ENCODE data around the gene PBX3.
"Not testable (repeated sequence)": the region's sequence is repeated elsewhere in the genome, so short reads cannot be mapped to it uniquely, and the experiment has no call there.

Gene PBX3

DNA sequence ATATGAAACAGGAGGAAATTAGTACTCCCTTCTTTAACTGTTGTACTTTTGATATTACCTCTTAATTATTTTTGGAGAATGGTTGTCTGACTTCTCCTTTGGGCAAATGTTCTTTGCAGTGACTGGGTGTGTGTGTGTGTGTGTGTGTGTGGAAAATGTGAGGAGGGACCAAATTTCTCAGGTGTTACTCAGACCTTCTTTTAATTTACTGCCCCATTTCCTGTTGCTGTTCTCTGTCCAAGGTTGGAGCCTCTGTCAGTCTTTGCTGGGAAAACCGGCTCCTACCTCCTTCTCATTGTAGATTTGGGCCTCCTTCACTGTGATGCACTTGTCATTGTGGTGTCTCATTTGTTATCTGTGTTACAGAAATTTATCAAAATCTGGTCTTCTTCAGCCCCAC is 68.4 kb downstream of the PBX3 start:
- no peaks in the 10 kb centered on the region for H3K4me1 ChIP-seq (ENCODE audit: insufficient read depth, insufficient read length)
- H3K9ac ChIP-seq (ENCODE audit: insufficient read length, low read depth), result no peak overlapping the region
- peaks cover 2% of the 10 kb centered on the region for H3K36me3 ChIP-seq (ENCODE audit: insufficient read depth, insufficient read length, low read length)
- H3K4me3 ChIP-seq (ENCODE audit: insufficient read length, low read depth), result no peak overlapping the region
- TF ChIP-seq SUZ12 (IDR thresholded peaks at IDR 0.05; ENCODE audit: extremely low read depth, insufficient read depth, insufficient read length) (no peak), ZNF274 (IDR thresholded peaks at IDR 0.05; ENCODE audit: low read depth, low read length) (no peak), YY1 (IDR thresholded peaks at IDR 0.05; ENCODE audit: insufficient read depth, insufficient read length) (no peak)
- DNase-seq (ENCODE audit: low read depth, low spot score), result no peak
- no peaks in the 10 kb centered on the region for H3K9me3 ChIP-seq (ENCODE audit: insufficient read depth, low read length)
- no peaks in the 10 kb centered on the region for H3K27me3 ChIP-seq (ENCODE audit: insufficient read depth, insufficient read length)

DNA sequence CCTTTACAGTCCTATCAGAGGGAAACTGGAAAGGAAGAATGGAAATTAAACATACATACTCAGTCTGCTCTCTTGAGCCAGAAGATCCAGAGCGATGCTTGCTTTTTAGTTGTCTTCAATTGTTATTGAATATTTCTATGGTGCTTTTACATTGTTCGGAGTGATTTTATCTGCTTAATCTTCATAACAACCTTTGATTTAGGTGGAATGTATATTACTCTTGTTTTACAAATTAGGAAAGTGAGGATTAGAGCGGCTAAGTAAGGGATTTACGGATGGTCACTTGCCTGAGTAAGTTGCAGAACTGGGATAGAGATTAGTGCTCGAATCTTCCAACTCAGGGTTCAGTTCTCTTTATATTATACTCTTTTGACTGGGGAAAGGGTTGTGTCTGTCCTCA is 69.1 kb downstream of the PBX3 start:
- TF ChIP-seq YY1 (IDR thresholded peaks at IDR 0.05; ENCODE audit: insufficient read depth, insufficient read length) (no peak), ZNF274 (IDR thresholded peaks at IDR 0.05; ENCODE audit: low read depth, low read length) (no peak), SUZ12 (IDR thresholded peaks at IDR 0.05; ENCODE audit: extremely low read depth, insufficient read depth, insufficient read length) (no peak)
- Histone ChIP-seq H3K27me3 (ENCODE audit: insufficient read depth, insufficient read length) (no peaks in the 10 kb centered on the region), H3K4me1 (ENCODE audit: insufficient read depth, insufficient read length) (no peaks in the 10 kb centered on the region)

DNA sequence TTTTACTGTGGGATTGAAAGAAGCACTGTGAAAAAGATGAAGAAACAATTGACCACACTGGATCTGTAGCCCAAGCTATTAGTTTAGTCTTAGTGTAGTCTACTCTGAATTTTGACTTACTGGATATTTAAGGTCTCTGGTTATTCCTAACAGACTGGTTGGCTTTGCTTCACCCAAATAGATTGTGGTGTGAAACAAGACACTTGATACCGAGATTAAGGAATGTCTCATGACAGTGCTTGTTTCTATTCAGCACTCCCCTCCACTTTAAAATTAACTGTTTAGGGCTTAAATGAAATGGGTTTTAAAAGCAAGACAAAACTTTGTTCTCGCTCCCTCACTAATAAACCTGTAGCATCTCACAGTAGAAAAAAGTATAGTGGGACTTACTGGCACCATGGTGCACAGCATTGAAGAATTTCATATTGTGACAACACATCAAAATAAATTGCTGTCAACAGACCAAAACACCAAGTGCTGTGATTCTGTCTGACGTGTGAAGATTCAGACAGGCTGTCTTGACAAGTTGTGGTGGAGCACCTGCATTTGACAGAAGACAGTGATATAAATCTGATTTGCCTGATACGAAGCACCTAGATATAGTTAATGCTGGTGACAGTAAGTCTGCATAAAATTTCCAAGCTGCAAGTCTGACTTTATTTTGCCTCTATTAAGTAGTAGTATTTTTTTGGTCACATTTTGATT is 73.1 kb downstream of the PBX3 start:
- TF ChIP-seq YY1 (IDR thresholded peaks at IDR 0.05; ENCODE audit: insufficient read depth, insufficient read length) (no peak), SUZ12 (IDR thresholded peaks at IDR 0.05; ENCODE audit: extremely low read depth, insufficient read depth, insufficient read length) (no peak), ZNF274 (IDR thresholded peaks at IDR 0.05; ENCODE audit: low read depth, low read length) (no peak)
- no peaks in the 10 kb centered on the region for H3K36me3 ChIP-seq (ENCODE audit: insufficient read depth, insufficient read length, low read length)
- H3K4me3 ChIP-seq (ENCODE audit: insufficient read length, low read depth), result no peak overlapping the region
- H3K9ac ChIP-seq (ENCODE audit: insufficient read length, low read depth), result no peak overlapping the region
- H3K27me3 ChIP-seq (ENCODE audit: insufficient read depth, insufficient read length), result no peaks in the 10 kb centered on the region
- no peaks in the 10 kb centered on the region for H3K4me1 ChIP-seq (ENCODE audit: insufficient read depth, insufficient read length)
- no peaks in the 10 kb centered on the region for H3K9me3 ChIP-seq (ENCODE audit: insufficient read depth, low read length)
- no peak for DNase-seq (ENCODE audit: low read depth, low spot score)

More for the DNA sequence above, 69.1 kb downstream of the PBX3 start:
- Histone ChIP-seq H3K9me3 (ENCODE audit: insufficient read depth, low read length) (no peaks in the 10 kb centered on the region), H3K36me3 (ENCODE audit: insufficient read depth, insufficient read length, low read length) (no peaks in the 10 kb centered on the region), H3K9ac (ENCODE audit: insufficient read length, low read depth) (no peak overlapping the region), H3K4me3 (ENCODE audit: insufficient read length, low read depth) (no peak overlapping the region)
- no peak for DNase-seq (ENCODE audit: low read depth, low spot score)

DNA sequence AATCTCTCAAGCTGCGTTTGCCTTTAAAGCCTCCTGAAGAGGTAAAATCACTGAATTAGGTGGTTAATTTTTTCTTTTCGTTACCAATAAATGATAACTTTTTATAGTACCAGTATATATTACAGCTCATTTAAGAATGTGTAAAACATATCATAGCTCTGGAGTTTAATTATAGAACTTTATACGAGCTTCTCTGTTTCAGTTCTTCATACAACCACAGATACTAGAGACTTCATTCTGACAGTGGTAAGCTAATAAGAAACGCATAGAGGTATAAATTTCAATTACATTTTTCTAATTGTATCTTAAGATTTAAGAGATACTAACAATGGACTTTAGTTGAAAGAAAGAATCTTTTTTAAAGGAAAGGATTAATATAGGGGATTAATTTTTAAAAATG is 73.9 kb downstream of the PBX3 start:
- Histone ChIP-seq H3K27me3 (ENCODE audit: insufficient read depth, insufficient read length) (no peaks in the 10 kb centered on the region), H3K9ac (ENCODE audit: insufficient read length, low read depth) (no peak overlapping the region), H3K9me3 (ENCODE audit: insufficient read depth, low read length) (no peaks in the 10 kb centered on the region), H3K36me3 (ENCODE audit: insufficient read depth, insufficient read length, low read length) (no peaks in the 10 kb centered on the region), H3K4me3 (ENCODE audit: insufficient read length, low read depth) (no peak overlapping the region), H3K4me1 (ENCODE audit: insufficient read depth, insufficient read length) (no peaks in the 10 kb centered on the region)
- no peak for DNase-seq (ENCODE audit: low read depth, low spot score)
- no peak for TF ChIP-seq SUZ12 (IDR thresholded peaks at IDR 0.05; ENCODE audit: extremely low read depth, insufficient read depth, insufficient read length)
- TF ChIP-seq YY1 (IDR thresholded peaks at IDR 0.05; ENCODE audit: insufficient read depth, insufficient read length), result no peak
- TF ChIP-seq ZNF274 (IDR thresholded peaks at IDR 0.05; ENCODE audit: low read depth, low read length), result no peak

DNA sequence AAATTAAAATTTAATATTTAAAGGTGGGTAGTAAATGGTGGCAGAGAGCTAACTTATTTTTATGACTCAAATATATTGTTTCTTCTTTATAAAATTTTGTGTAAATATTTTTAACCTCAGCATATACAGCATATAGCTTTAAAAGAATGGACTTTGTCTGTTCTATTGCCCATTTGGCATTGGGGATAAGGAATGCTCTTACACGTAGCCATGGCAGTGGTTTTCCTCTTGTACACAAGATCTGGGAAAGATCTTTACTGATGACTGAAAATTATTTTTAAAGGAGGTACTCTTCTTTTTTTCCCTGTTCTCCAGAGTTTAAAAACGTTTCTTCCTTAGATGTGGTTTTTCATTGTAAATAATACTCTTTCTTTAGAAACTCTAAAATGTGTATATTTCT is 75.0 kb downstream of the PBX3 start:
- Histone ChIP-seq H3K4me3 (ENCODE audit: insufficient read length, low read depth) (no peak overlapping the region), H3K4me1 (ENCODE audit: insufficient read depth, insufficient read length) (no peaks in the 10 kb centered on the region), H3K27me3 (ENCODE audit: insufficient read depth, insufficient read length) (no peaks in the 10 kb centered on the region), H3K9ac (ENCODE audit: insufficient read length, low read depth) (no peak overlapping the region), H3K9me3 (ENCODE audit: insufficient read depth, low read length) (no peaks in the 10 kb centered on the region), H3K36me3 (ENCODE audit: insufficient read depth, insufficient read length, low read length) (no peaks in the 10 kb centered on the region)
- no peak for DNase-seq (ENCODE audit: low read depth, low spot score)
- TF ChIP-seq YY1 (IDR thresholded peaks at IDR 0.05; ENCODE audit: insufficient read depth, insufficient read length), result no peak
- TF ChIP-seq SUZ12 (IDR thresholded peaks at IDR 0.05; ENCODE audit: extremely low read depth, insufficient read depth, insufficient read length), result no peak
- TF ChIP-seq ZNF274 (IDR thresholded peaks at IDR 0.05; ENCODE audit: low read depth, low read length), result no peak

DNA sequence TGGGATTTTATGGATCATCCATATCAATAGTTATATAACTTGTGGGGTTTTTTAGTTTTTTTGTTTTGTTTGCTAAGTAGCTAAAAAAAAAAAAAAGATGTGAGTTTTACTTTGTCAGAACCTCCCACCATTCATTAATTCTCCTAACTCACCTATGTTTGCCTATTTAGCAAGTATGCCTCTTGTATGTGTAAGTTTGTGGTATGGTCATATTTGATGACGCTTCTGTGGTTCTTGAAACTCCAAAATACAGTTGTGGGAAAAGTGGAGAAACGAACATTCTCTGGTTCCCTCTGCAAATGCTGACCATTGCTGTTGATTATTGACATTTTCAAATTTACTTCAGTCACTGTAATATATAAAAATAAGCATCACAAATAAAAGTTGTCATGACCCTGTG is 75.7 kb downstream of the PBX3 start:
- no peak overlapping the region for H3K4me3 ChIP-seq (ENCODE audit: insufficient read length, low read depth)
- H3K27me3 ChIP-seq (ENCODE audit: insufficient read depth, insufficient read length), result no peaks in the 10 kb centered on the region
- no peak for DNase-seq (ENCODE audit: low read depth, low spot score)
- no peaks in the 10 kb centered on the region for H3K36me3 ChIP-seq (ENCODE audit: insufficient read depth, insufficient read length, low read length)
- TF ChIP-seq SUZ12 (IDR thresholded peaks at IDR 0.05; ENCODE audit: extremely low read depth, insufficient read depth, insufficient read length) (no peak), ZNF274 (IDR thresholded peaks at IDR 0.05; ENCODE audit: low read depth, low read length) (no peak), YY1 (IDR thresholded peaks at IDR 0.05; ENCODE audit: insufficient read depth, insufficient read length) (no peak)
- no peak overlapping the region for H3K9ac ChIP-seq (ENCODE audit: insufficient read length, low read depth)
- H3K9me3 ChIP-seq (ENCODE audit: insufficient read depth, low read length), result no peaks in the 10 kb centered on the region
- H3K4me1 ChIP-seq (ENCODE audit: insufficient read depth, insufficient read length), result no peaks in the 10 kb centered on the region

DNA sequence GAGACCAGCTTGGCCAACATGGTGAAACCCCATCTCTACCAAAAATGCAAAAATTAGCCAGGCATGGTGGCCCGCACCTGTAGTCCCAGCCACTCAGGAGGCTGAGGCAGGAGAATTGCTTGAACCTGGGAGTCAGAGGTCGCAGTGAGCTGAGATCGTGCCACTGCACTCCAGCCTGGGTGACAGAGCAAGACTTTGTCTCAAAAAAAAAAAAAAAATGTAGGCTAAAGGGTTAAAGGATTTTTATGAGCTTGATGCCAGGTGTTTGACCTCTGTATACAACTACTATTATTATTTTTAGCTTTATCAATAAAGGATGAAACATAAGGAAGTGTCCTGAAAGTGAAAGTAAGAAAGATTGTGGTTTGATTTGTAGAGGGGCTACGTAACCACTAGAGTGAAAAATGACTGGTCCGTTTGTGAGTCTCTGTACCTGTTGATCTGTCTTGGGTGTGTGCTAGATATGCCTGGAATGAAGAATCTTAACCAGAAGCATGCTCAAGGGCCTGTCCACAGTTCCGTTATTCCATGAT is 76.8 kb downstream of the PBX3 start:
- H3K9ac ChIP-seq (ENCODE audit: insufficient read length, low read depth); H3K4me1 ChIP-seq (ENCODE audit: insufficient read depth, insufficient read length); DNase-seq (ENCODE audit: low read depth, low spot score); H3K4me3 ChIP-seq (ENCODE audit: insufficient read length, low read depth); H3K36me3 ChIP-seq (ENCODE audit: insufficient read depth, insufficient read length, low read length); H3K9me3 ChIP-seq (ENCODE audit: insufficient read depth, low read length); H3K27me3 ChIP-seq (ENCODE audit: insufficient read depth, insufficient read length): not testable (repeated sequence)

Measured in NT2/D1 (cell line).